ENCODE results near the gene PDE4D. TPM values are rescaled to one million over a fixed set of nuclear protein-coding genes. Genes with fewer than 3 reads are reported as not detected.

The PDE4D gene
- total RNA-seq, 4 donors from 2014 or later = 35.0 to 121 (median 63.4) TPM

GRCh38 chr5:59685191-59685530 lies 208.4 kb downstream of the PDE4D start:
- no peaks in the 10 kb centered on the region for H3K9me3 ChIP-seq
- WGBS, 2 donors (ENCODE audit: low coverage in 1 of 2) = 24 to 31% methylated on average over 1 of the region's 1 CpG
- no peak for ATAC-seq
- TF ChIP-seq POLR2A (IDR thresholded peaks at IDR 0.05) = no peak
- no peak for TF ChIP-seq POLR2AphosphoS5 (IDR thresholded peaks at IDR 0.05)
- TF ChIP-seq EP300 (IDR thresholded peaks at IDR 0.05) = no peak
- TF ChIP-seq CTCF (IDR thresholded peaks at IDR 0.05) = no peak
- H3K27me3 ChIP-seq = no peaks in the 10 kb centered on the region
- H3K36me3 ChIP-seq = no peaks in the 10 kb centered on the region
- no peak overlapping the region for H3K27ac ChIP-seq
- H3K4me3 ChIP-seq = no peak overlapping the region
- H3K4me1 ChIP-seq = peaks cover 0 to 10% (median 0%) of the 10 kb centered on the region in 3 donors

GRCh38 chr5:59684388-59685190 lies 208.9 kb downstream of the PDE4D start:
- no peaks in the 10 kb centered on the region for H3K9me3 ChIP-seq
- H3K27me3 ChIP-seq = no peaks in the 10 kb centered on the region
- no peak for TF ChIP-seq EP300 (IDR thresholded peaks at IDR 0.05)
- TF ChIP-seq POLR2AphosphoS5 (IDR thresholded peaks at IDR 0.05) = no peak
- no peak for TF ChIP-seq CTCF (IDR thresholded peaks at IDR 0.05)
- TF ChIP-seq POLR2A (IDR thresholded peaks at IDR 0.05) = no peak
- H3K27ac ChIP-seq = peak overlapping the region in 1 of 4 donors; percentile 25
- peaks cover 0 to 10% (median 0%) of the 10 kb centered on the region in 3 donors for H3K4me1 ChIP-seq
- 50 to 66% methylated on average over 2 to 4 of the region's 4 CpGs for WGBS, 2 donors (ENCODE audit: low coverage in 1 of 2)
- H3K36me3 ChIP-seq = no peaks in the 10 kb centered on the region
- ATAC-seq = no peak
- no peak overlapping the region for H3K4me3 ChIP-seq

GRCh38 chr5:59683311-59683710 lies 210.2 kb downstream of the PDE4D start:
- no peaks in the 10 kb centered on the region for H3K27me3 ChIP-seq
- TF ChIP-seq CTCF (IDR thresholded peaks at IDR 0.05) (no peak), POLR2AphosphoS5 (IDR thresholded peaks at IDR 0.05) (no peak), POLR2A (IDR thresholded peaks at IDR 0.05) (no peak), EP300 (IDR thresholded peaks at IDR 0.05) (no peak)
- H3K27ac ChIP-seq = no peak overlapping the region
- no peak for ATAC-seq
- no peaks in the 10 kb centered on the region for H3K9me3 ChIP-seq
- no peaks in the 10 kb centered on the region for H3K36me3 ChIP-seq
- H3K4me3 ChIP-seq = no peak overlapping the region
- H3K4me1 ChIP-seq = peaks cover 0 to 10% (median 0%) of the 10 kb centered on the region in 3 donors
- WGBS, 2 donors (ENCODE audit: low coverage in 1 of 2) = 87 to 97% methylated on average over 4 of the region's 4 CpGs

GRCh38 chr5:59682542-59682941 lies 211.0 kb downstream of the PDE4D start:
- H3K27me3 ChIP-seq = no peaks in the 10 kb centered on the region
- no peaks in the 10 kb centered on the region for H3K9me3 ChIP-seq
- no peak for ATAC-seq
- H3K4me1 ChIP-seq = peaks cover 0 to 10% (median 0%) of the 10 kb centered on the region in 3 donors
- H3K36me3 ChIP-seq = no peaks in the 10 kb centered on the region
- no peak overlapping the region for H3K27ac ChIP-seq
- no peak overlapping the region for H3K4me3 ChIP-seq
- 72 to 77% methylated on average over 1 of the region's 1 CpG for WGBS, 2 donors (ENCODE audit: low coverage in 1 of 2)
- TF ChIP-seq POLR2AphosphoS5 (IDR thresholded peaks at IDR 0.05) (no peak), POLR2A (IDR thresholded peaks at IDR 0.05) (no peak), CTCF (IDR thresholded peaks at IDR 0.05) (no peak), EP300 (IDR thresholded peaks at IDR 0.05) (no peak)

- no peak for ATAC-seq
- no peaks in the 10 kb centered on the region for H3K4me1 ChIP-seq
- WGBS, 2 donors (ENCODE audit: low coverage in 1 of 2) = 80 to 90% methylated on average over 2 of the region's 2 CpGs
- H3K9me3 ChIP-seq = no peaks in the 10 kb centered on the region
- H3K36me3 ChIP-seq = no peaks in the 10 kb centered on the region
- H3K27me3 ChIP-seq = no peaks in the 10 kb centered on the region
- TF ChIP-seq POLR2A (IDR thresholded peaks at IDR 0.05) = no peak
- TF ChIP-seq EP300 (IDR thresholded peaks at IDR 0.05) = no peak
- no peak for TF ChIP-seq POLR2AphosphoS5 (IDR thresholded peaks at IDR 0.05)
- TF ChIP-seq CTCF (IDR thresholded peaks at IDR 0.05) = no peak
- H3K27ac ChIP-seq = no peak overlapping the region
- H3K4me3 ChIP-seq = no peak overlapping the region
These were observed 214.6 kb downstream of the PDE4D start for GRCh38 chr5:59678943-59679342.
